NCI-H748 (cell line): Measurements from ENCODE around the gene TSPAN7.

Source experiments
- DNase-seq: peaks from one replicate; lab custom pipeline; 2025; ENCODE audit not compliant: unreplicated experiment; lab: John Stamatoyannopoulos, UW

TSPAN7 gene

GRCh38 chrX:38678183-38678582 lies 116.8 kb downstream of the TSPAN7 start:
- no peak for DNase-seq

- DNase-seq = no peak
These were observed 117.5 kb downstream of the TSPAN7 start for GRCh38 chrX:38678821-38679220.

DNA sequence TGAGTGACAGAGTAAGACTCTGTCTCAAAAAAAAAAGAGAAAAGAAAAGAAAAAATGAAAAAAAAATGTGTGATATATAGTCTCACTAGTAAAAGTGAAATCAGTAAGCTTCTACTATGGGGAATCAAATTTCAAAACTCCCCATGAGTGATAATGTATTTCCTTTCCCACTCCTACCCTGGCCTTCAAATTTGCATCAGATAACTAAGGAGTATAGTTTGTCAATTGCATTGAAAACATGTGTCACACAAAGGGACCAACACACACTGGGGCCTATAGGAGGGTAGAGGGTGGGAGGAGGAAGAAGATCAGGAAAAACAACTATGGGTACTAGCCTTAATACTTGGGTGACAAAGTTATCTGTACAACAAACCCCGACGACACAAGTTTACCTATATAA lies 118.4 kb downstream of the TSPAN7 start:
- no peak for DNase-seq

GRCh38 chrX:38682095-38682494 lies 120.8 kb downstream of the TSPAN7 start:
- DNase-seq = no peak

GRCh38 chrX:38692961-38693360 lies 131.6 kb downstream of the TSPAN7 start:
- no peak for DNase-seq

- DNase-seq = no peak
These were observed 133.1 kb downstream of the TSPAN7 start for GRCh38 chrX:38694394-38694793.

DNA sequence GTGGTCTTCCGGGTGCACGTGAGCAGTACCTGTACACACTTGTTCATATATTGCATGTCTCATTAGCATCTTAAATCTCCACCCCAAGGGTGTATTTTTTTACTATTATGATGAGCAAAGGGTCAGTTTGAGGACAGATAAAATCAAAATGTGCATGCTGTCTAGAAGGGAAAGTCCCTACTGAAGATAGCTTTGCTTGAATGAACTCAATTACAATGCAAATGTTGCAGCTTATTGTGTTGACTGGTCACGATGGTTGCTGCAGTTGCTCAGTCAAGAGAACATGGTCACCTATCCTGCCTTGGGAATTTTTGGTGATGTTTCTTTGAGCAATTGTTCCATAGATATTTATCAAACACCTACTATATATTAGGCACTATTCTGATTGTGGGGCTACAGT lies 136.1 kb downstream of the TSPAN7 start:
- DNase-seq = no peak

DNA sequence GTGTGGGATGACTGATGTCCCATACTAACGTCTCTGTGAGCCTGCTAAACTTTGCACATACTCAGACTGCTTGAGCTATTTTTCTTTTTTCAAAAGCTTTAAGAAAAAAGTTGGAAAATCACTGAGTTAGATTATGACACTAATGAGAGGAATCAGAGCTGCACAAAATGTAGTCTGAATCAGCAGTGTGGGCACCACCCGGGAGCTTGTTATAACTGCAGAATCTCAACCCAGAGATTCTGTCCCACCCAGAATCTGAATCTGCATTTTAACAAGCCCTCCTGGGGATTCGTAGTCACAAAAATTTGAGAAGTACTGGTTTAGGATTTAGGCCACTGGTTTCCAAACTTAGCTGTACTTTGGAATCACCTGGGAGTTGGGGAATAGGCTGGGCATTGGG lies 137.8 kb downstream of the TSPAN7 start:
- no peak for DNase-seq

- DNase-seq = peak; percentile 3
These were observed 138.4 kb downstream of the TSPAN7 start for GRCh38 chrX:38699696-38700095.

DNA sequence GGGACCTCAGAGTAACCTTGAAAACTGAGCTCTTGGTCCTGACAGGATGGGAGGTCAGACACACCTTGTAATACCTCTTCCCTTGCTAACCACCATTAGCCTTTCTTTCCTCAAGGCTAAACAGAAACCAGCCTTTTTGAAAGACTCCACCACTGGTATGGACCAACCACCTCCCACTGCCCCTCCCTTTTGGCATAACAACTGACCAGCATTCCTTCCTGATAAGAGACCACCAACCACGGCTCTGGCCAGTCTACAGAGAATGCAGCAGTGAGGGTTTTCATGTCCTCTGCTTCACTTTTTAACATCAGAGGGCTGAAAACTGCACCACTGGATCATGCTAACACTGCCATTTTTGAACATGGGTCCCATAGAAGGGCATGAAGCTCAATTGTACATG lies 139.7 kb downstream of the TSPAN7 start:
- no peak for DNase-seq

DNA sequence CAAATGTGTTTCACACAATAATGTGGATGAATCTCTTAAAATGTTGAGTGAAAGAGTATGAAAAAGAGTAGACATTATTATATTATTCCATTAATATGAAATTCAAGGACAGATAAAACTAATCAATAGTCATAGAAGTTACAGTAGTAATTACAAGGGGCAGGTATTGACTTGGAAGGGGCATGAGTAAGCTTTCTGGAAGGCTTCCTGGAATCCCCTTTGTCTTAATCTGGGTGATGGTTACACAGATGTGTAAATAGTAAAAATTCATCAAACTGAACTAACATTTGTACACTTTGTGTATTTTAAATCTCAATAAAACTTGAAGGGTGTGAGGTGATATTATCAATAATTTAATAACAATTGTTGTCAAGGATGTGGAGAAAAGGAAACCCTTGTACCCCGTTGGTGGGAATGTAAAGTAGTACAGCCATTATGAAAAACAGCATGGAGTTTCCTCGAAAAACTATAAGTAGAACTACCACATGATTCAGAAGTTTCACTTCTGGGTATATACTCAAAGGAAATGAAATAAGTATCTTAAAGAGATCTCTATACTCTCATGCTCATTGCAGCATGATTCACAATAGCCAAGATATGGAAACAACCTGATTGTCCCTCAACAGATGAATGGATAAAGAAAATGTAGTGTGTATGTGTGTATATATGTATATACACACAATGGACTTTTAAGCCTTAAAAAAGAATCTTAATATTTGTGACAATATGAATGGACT lies 143.0 kb downstream of the TSPAN7 start:
- no peak for DNase-seq

- peak; percentile 59 for DNase-seq
These were observed 156.5 kb downstream of the TSPAN7 start for GRCh38 chrX:38717871-38718270.

DNA sequence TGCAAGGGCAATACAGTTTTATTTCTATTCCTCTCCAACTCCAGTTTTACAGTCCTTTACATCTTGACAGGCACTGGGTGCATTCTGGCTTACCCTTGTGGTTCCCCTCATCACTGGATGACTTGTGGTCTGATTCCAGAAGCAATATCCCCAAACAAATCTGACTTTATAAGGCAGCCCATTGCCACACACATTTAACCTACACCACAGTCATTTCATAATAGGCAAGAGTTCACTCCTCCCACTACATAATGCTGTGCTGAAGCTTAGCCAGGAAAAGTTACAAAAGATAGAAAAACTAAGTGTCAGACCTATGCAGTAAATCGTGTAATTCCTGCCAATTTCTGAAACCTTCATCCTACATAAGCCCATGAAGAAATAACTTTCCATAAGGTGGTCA lies 157.0 kb downstream of the TSPAN7 start:
- DNase-seq = no peak

DNA sequence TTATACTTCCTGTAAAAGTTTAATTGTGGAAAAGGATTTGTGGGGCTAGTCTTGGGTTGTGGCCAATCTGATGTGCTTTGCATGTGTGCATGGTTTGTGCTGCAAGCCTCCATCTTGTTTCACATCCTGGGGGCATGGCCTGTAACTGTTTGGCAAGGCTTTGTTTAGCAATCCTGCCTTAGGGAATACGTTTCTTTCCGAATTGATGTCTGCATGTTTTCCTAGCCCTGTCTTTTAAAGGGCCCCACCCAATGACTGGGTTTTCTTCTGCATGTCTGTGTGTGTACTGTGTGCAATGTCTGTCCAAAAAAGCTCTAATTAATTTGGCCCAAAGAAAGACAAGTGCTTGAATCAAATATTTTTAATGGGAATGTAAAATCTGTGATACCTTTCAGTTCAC lies 165.3 kb downstream of the TSPAN7 start:
- DNase-seq = no peak

DNA sequence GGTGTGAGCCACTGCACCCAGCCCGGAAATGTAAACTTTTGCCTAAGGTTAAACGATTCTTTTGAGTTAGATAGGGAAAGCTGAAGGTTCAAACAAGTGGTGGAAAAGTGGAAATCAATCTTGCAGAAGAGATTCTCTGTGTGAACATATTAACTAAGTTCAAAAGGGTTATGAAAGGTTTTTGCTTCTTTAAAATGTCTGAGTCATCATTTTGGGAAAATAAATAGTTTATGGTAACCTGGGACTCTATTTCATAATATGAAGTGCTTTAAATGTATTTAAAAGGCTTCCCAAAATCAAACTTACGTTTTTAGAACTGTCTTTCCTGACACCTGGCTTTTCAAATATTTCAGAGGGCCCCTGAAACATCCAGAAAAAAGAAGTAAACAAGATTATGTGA lies 166.3 kb downstream of the TSPAN7 start:
- DNase-seq = no peak

DNA sequence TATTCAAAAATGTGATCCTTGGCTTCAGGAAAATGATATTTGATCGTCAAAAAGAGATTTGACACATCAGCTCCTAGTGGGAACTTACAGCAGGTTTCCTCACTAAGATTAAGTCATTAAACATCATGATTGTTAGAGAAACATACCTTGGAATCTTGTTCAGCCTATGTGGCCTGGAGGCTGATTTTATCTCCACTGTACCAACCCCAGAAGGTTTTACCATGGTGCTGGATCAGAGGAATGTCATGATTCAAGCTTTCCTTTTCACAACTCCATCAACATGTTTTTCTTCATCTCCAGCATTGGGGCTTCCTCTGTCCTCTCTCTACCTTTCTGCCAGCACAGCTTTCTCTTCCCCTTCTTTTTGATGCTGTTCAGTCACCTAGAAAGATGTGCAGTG lies 171.5 kb downstream of the TSPAN7 start:
- no peak for DNase-seq
